Glutamatergic neuron (in vitro differentiated cells): Measurements from ENCODE around the gene DNAJC5G. TPM values are rescaled to one million over a fixed set of nuclear protein-coding genes. Genes with fewer than 3 reads are reported as not detected.
"Not testable (repeated sequence)": the region's sequence is repeated elsewhere in the genome, so short reads cannot be mapped to it uniquely, and the experiment has no call there.

ENCODE experiments used
- DNase-seq: peaks from one replicate; pipeline ENCODE4 v3.0.0; 2022
- H3K27ac Mint-ChIP-seq: one replicate; pipeline ENCODE4 v1.8.0; 2020; ENCODE audit warnings: mild to moderate bottlenecking, mixed read lengths, inconsistent platforms; ENCODE audit not compliant: unreplicated experiment
- H3K27me3 Mint-ChIP-seq: one replicate; pipeline ENCODE4 v1.8.0; 2020; ENCODE audit warnings: mild to moderate bottlenecking, moderate library complexity, mixed read lengths, inconsistent platforms; ENCODE audit not compliant: unreplicated experiment
- H3K36me3 Mint-ChIP-seq: one replicate; pipeline ENCODE4 v1.8.0; 2020; ENCODE audit warnings: mild to moderate bottlenecking, mixed read lengths, inconsistent platforms; ENCODE audit not compliant: unreplicated experiment
- H3K4me1 Mint-ChIP-seq: one replicate; pipeline ENCODE4 v1.8.0; 2020; ENCODE audit warnings: mild to moderate bottlenecking, low read depth, mixed read lengths, inconsistent platforms; ENCODE audit not compliant: unreplicated experiment
- H3K4me3 Mint-ChIP-seq: one replicate; pipeline ENCODE4 v1.8.0; 2020; ENCODE audit warnings: mild to moderate bottlenecking, mixed read lengths, inconsistent platforms; ENCODE audit not compliant: unreplicated experiment
- H3K9me3 Mint-ChIP-seq: one replicate; pipeline ENCODE4 v1.8.0; 2020; ENCODE audit warnings: mild to moderate bottlenecking, moderate library complexity, mixed read lengths, inconsistent platforms; ENCODE audit not compliant: unreplicated experiment
- total RNA-seq: library from RNA; stranded (reverse); fragmentation: NEBNext Ultra II Directional; extraction: Animal tissue kit (Norgen Biotek cat#: 25700); gene quantifications from one replicate; pipeline ENCODE4 v1.2.1, GENCODE V29; 2021; ENCODE audit not compliant: unreplicated experiment
- TF ChIP-seq, protein P1 (sequence below): fragments of 200-600 bp; sonication (generic); IDR thresholded peaks from one replicate; pipeline ENCODE4 v1.5.0; 2021; ENCODE audit not compliant: partially characterized antibody, unreplicated experiment

Gene DNAJC5G
- total RNA-seq, 1 donor from 2014 or later, result not detected

DNA sequence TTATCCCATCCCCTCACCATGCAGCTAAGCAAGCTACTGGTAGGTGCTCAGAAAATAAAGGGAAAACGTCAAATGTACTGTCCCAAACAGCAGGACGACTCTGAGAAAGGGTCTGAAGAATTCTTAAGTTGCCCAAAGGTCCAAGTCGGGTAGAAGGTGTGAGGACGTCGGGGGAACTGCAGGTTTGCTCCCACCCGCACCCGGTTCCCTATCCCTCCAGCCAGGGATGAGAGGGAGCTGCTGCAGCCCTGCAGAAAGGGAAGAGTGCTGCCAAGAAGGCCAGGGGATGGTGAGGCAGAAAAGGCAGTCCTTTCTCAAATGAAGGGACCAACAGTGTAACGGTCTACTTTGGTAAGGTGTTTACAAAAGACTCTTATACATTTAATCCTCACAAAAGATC lies 39.9 kb downstream of the DNAJC5G start:
- DNase-seq, result no peak
- Mint-ChIP-seq H3K4me3 (no peak overlapping the region), H3K27ac (no peak overlapping the region), H3K27me3 (peaks cover 2% of the 10 kb centered on the region), H3K36me3 (peaks cover 11% of the 10 kb centered on the region), H3K9me3 (no peaks in the 10 kb centered on the region), H3K4me1 (peaks cover 2% of the 10 kb centered on the region)
- TF ChIP-seq, protein P1, sequence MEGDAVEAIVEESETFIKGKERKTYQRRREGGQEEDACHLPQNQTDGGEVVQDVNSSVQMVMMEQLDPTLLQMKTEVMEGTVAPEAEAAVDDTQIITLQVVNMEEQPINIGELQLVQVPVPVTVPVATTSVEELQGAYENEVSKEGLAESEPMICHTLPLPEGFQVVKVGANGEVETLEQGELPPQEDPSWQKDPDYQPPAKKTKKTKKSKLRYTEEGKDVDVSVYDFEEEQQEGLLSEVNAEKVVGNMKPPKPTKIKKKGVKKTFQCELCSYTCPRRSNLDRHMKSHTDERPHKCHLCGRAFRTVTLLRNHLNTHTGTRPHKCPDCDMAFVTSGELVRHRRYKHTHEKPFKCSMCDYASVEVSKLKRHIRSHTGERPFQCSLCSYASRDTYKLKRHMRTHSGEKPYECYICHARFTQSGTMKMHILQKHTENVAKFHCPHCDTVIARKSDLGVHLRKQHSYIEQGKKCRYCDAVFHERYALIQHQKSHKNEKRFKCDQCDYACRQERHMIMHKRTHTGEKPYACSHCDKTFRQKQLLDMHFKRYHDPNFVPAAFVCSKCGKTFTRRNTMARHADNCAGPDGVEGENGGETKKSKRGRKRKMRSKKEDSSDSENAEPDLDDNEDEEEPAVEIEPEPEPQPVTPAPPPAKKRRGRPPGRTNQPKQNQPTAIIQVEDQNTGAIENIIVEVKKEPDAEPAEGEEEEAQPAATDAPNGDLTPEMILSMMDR, result no peak

DNA sequence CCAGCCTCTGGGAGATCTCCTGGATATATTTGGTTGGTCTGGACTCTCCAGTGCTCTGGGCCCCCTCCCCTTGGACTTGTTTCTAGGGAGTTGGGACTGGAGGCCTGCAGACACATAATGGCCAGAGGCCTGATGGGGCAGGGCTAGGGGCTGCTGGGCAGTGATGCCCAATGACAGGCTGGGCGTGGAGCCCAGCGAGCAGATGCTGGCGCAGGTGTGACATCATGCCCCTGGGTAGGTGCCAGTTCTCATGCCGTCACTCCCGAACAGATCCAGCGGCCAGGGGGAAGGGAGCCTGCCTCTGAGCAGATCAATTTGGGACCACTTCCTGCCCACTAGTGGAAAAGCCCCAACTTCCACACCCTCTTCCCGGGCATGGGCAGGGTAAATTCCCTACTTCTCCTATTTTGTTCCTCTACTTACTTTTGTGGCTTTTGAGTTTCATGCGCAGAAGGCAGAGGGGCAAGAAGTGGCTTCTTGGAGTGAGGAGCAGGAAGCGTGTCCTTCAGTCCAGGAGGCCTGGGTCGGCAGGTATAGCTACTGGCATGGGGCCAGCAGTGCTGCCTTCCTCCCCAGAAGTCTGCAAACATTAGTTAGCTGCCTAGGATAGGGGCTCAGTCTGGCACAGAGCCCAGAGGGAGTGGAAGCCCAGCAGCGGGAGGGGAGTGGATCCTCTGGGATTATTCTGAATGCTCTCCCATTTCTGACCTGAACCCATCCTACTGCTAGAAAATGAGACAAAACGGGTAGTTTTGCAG lies 41.6 kb downstream of the DNAJC5G start:
- H3K36me3 Mint-ChIP-seq, result peaks cover 6% of the 10 kb centered on the region
- no peak overlapping the region for H3K4me3 Mint-ChIP-seq
- no peak overlapping the region for H3K27ac Mint-ChIP-seq
- TF ChIP-seq, protein P1, result no peak
- H3K9me3 Mint-ChIP-seq, result no peaks in the 10 kb centered on the region
- no peak for DNase-seq
- H3K27me3 Mint-ChIP-seq, result peaks cover 2% of the 10 kb centered on the region
- H3K4me1 Mint-ChIP-seq, result peaks cover 2% of the 10 kb centered on the region

DNA sequence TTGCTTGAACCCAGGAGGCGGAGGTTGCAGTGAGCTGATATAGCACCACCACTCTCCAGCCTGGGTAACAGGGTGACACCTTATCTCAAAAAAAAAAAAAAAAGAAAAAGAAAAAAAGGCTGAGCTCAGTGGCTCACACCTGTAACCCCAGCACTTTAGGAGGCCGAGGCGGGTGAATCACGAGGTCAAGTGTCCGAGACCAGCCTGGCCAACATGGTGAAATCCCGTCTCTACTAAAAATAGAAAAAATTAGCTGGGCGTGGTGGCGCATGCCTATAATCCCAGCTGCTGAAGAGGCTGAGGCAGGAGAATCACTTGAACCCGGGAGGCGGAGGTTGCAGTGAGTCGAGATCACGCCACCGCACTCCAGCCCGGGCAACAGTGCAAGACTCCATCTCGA lies 44.6 kb downstream of the DNAJC5G start:
- not testable (repeated sequence) for H3K4me1 Mint-ChIP-seq, H3K4me3 Mint-ChIP-seq, H3K27ac Mint-ChIP-seq, H3K27me3 Mint-ChIP-seq, H3K9me3 Mint-ChIP-seq, H3K36me3 Mint-ChIP-seq, DNase-seq

DNA sequence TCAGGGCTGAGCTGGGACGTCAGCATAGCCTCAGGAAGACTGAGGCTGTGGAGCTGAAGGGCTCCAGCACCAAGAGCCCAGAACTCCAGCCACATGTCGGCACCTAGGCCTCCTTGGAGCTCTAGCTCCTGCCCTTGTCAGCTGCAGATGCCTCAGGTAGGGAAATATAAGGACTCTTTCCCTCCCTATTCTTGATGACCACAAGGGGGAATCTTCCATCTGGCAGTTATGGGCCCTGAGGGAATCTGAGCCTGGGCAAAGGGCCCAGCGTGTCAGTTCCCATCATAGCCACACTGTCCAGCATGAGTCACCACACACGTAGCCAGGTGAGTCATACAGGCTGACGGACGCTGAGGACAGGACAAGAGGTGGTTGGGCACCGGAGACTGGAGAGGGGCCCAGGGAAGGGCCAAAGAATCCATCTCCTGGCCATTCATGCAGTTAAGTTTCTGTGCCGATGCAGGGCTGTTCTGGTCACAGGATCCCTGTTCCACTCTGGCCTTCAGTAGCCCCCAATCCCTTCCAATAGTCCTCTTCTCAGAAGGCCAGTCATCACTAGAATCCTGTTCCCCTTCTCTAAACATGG lies 45.8 kb downstream of the DNAJC5G start:
- Mint-ChIP-seq H3K36me3 (peaks cover 3% of the 10 kb centered on the region), H3K27ac (no peak overlapping the region), H3K27me3 (no peaks in the 10 kb centered on the region), H3K4me1 (no peaks in the 10 kb centered on the region), H3K4me3 (peak overlapping the region; percentile 7), H3K9me3 (peaks cover 1% of the 10 kb centered on the region)
- TF ChIP-seq, protein P1, result peak; percentile 14
- peak; percentile 17 for DNase-seq

DNA sequence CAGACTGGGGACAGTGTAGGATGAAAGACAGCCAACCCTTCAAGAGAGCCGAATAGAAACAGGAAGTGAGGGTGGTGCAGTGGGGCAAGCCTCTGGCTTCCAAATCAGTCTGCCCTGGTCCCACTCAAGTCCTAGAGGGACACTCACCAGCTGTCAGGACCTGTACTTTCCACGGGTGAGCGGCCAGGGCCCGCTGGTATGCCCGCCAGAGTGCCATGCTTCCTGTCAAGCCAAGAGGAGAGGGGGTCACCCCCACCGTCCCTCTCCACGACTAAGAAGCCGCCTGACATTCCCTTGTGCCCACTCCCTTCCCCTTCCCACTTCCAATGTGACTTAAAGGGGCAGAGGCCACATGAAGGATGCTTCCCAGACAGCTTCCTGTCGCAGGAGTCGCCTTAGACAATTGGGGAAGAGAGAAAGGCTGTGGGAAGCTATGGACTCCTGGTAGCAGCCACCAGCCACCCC lies 47.1 kb downstream of the DNAJC5G start:
- peak overlapping the region; percentile 100 for H3K4me3 Mint-ChIP-seq
- DNase-seq, result no peak
- H3K36me3 Mint-ChIP-seq, result peaks cover 6% of the 10 kb centered on the region
- no peaks in the 10 kb centered on the region for H3K4me1 Mint-ChIP-seq
- peaks cover 2% of the 10 kb centered on the region for H3K27me3 Mint-ChIP-seq
- no peak overlapping the region for H3K27ac Mint-ChIP-seq
- TF ChIP-seq, protein P1, result no peak
- peaks cover 1% of the 10 kb centered on the region for H3K9me3 Mint-ChIP-seq
